Middle frontal gyrus (tissue), 1 donor: ENCODE measurements around the gene MDP1.

Experiments used
- DNase-seq: peaks from one replicate; pipeline ENCODE4 v3.0.0-alpha.2; 2015; ENCODE audit warnings: low spot score; ENCODE audit errors: extremely low spot score

Gene MDP1

DNA sequence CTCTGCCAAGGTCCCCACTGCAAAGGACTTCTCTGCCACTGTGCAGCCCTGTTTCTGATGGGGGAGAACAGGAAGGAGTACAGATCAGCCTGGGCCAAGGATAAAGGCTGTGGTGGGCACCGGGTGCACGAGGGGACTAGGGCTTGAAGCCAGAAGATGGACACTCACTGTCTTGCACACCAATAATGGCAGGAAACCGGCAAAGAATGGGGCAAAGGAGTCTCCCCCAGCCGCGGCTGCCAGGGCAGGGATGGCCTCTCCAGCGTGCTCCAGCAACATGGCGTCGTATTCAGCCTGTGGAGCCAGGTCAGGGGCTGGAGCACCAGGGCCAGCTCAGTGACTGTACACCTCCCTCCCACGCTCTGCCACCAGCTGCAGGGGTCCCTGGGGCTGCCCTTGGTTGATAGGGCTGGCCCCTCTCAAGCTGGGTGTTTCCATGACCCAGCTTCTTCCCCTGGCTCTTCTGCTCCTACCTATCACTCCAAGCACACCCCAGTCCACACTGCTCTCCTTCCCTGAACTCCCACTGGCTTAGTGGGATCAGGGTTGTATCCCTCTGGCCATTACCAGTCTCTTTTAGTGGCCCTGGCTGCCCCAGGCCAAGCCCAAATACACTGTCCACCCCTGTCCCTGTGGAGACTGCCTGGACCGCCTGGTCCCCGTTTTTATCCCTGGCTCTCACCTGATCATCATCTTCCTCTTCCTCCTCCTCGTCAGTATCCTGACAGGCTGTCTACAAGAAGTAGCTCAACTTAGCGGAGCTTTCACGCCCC, 33.6 kb downstream of the MDP1 start:
- no peak for DNase-seq

GRCh38 chr14:24181371-24182077, 34.3 kb downstream of the MDP1 start:
- no peak for DNase-seq

DNA sequence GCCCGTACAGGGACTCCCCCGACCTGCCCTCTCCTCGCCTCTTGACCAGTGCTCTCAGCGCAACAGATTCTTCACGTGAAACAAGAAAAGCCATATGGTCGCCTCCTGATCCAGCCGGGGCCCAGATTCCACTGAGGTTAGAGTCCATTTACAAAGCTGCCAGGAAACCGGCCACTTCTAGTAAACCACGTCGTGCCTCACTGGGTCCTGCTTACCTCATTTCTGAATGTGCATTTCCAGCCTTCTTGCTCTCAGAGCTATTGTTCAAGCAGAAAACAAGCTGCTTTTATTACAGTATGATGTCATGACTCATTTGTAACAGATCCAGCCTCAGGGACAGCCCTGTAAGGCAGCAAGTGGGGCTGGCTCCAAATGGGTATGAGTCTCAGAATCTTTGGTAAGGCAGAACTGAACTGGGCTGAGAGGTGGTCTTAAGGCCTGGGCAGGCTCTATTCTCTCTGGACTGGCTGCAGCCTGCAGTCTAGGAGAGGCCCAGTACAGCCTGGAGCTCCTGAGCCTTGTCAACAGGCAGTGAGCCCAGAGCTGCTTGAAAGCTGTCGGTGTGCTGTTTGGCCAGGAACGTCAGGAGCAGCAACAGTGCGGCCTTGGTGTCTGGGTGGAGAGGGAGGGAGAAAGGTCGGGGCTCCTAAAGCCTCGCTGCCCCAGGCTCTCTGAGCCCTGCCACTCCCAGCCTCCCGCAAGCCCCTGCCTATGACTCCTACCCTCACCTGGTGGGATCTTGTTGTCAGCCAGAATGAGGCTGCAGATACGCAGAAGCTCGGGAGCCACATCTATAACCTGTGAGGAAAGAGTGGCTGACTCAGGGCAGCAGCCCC, 35.7 kb downstream of the MDP1 start:
- no peak for DNase-seq

DNA sequence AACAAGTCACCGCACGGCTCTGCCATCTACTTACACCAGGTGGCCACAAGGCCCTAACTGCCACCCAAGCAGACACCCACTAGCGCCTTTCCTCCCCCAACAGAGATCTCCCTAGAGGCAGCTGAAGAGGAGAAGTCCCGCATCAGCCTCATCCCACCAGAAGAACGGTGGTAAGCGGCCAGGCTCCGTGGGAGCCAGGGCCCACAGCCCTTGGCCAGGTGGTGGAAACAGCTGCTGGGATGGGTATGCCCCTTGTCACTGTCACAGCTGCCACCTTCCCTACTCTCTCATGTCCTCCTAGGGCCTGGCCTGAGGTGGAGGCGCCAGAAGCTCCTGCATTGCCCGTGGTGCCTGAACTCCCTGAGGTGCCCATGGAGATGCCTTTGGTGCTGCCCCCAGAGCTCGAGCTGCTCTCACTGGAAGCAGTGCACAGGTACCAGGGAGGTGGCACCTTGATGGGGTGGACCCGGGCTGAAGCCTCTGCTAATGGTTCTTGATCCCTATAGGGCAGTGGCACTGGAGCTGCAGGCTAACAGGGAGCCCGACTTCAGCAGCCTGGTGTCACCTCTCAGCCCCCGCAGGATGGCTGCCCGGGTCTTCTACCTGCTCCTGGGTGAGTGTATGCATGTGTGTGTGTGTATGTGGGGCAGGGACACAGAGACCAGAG, 36.4 kb downstream of the MDP1 start:
- no peak for DNase-seq

DNA sequence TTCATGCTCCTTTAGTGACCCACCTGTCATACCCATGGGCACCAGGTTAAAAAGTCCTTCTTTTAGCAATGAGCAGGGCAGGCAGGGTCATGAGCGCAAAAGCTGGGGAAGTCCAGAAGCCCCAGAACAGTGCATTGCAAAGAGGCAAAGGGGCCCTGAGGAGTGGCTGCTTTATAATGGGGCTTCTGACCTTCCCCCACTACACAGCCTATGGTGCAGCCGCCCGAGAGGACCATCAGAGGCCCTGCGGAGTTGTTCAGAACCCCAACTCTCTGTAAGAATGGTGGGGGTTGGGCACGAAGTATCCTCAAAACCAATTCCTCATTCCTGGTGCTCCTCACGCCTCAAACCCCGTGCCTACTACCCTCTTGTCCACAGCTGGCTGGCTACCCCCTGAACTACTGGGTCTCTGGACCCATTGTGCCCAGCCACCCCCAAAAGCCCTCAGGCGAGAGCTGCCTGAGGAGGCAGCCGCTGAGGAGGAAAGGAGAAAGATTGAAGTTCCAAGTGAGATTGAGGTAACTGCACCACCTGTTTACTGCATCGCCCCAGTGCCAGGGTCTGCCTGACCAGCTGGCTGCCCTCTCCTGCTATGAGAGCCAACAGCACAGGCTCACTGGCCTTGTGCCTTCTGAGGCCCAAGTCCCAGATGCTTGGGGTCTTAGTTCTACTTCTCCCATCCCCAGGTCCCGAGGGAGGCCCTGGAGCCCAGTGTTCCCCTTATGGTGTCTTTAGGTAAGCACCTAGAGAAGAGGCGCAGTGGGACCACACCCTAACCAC, 37.3 kb downstream of the MDP1 start:
- DNase-seq, result no peak

- no peak for DNase-seq
Measured at GRCh38 chr14:24177891-24178290, 38.0 kb downstream of the MDP1 start.

- DNase-seq, result no peak
Measured at GRCh38 chr14:24177041-24177825, 38.6 kb downstream of the MDP1 start.

GRCh38 chr14:24176599-24176998, 39.3 kb downstream of the MDP1 start:
- no peak for DNase-seq

- DNase-seq, result no peak
Measured at GRCh38 chr14:24172871-24173281, 43.0 kb downstream of the MDP1 start.

GRCh38 chr14:24172261-24172860, 43.5 kb downstream of the MDP1 start:
- no peak for DNase-seq

GRCh38 chr14:24171422-24172260, 44.2 kb downstream of the MDP1 start, which contains the start of gene REC8:
Gene REC8 (plus strand): TSS chr14:24172080. CDS start chr14:24172553, 473 bp downstream.
- DNase-seq, result peak; percentile 83

DNA sequence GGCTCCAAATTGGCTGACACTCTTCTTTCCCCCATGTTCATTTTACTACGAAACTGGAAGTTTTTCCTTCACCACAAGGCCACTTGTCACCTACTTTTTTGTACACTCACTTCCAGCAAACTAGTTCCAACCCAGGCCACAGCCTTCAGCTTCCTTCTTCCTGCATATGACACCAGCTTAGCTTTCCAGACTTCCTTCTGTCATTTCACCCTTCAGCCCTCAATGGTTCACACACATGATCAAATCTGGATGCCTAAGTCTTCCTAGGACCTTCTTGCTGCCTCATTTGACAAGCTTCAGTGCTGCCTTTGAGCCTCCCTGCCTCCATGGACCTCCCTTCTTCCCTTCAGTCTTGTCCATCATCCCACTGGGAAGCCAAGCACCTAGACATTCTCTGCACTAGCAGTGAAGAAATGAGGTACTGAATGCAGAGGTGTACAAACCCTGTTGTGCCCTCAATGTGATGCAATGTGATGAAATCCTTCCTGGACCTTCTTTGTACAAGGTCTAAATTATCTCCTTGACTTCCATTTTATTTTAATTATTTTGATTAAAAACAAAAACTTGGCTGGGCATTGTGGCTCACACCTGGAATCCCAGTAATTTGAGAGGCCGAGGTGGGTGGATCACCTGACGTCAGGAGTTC, 48.3 kb downstream of the MDP1 start:
- no peak for DNase-seq

- DNase-seq, result no peak
Measured at GRCh38 chr14:24165785-24166184, 50.1 kb downstream of the MDP1 start.

DNA sequence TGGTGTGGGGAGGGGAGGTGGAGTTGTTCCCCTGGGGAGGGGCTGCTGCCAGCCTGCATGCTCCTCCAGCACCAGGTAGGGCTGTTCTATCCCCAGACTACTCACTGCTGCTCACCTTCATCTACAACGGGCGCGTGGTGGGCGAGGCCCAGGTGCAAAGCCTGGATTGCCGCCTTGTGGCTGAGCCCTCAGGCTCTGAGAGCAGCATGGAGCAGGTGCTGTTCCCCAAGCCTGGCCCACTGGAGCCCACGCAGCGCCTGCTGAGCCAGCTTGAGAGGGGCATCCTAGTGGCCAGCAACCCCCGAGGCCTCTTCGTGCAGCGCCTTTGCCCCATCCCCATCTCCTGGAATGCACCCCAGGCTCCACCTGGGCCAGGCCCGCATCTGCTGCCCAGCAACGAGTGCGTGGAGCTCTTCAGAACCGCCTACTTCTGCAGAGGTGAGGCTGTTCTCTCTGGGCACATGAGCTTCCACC, 51.3 kb downstream of the MDP1 start:
- no peak for DNase-seq
